ENCODE results near the gene CLCN6.

GRCh38 chr1:11787251-11787803, 18.7 kb upstream of the CLCN6 start:
- TF ChIP-seq POLR2A (IDR thresholded peaks at IDR 0.05; ENCODE audit: low read length), result no peak
- TF ChIP-seq GATA1 (IDR thresholded peaks at IDR 0.05; ENCODE audit: low read depth, low read length), result no peak
